ENCODE measurements around the gene ITGB5. TPM values are rescaled to one million over a fixed set of nuclear protein-coding genes. Genes with fewer than 3 reads are reported as not detected.

ITGB5 gene
- total RNA-seq, 1 donor from 2014 or later, result 501 TPM

GRCh38 chr3:124847863-124848262 is 39.3 kb downstream of the ITGB5 start:
- H3K27me3 Mint-ChIP-seq (ENCODE audit: low read depth), result no peaks in the 10 kb centered on the region
- no peak overlapping the region for H3K4me3 Mint-ChIP-seq (ENCODE audit: unreplicated experiment)
- no peak for DNase-seq (ENCODE audit: low spot score)
- no peak for TF ChIP-seq CTCF (IDR thresholded peaks at IDR 0.05)
- no peak overlapping the region for H3K27ac Mint-ChIP-seq (ENCODE audit: unreplicated experiment)
- H3K4me1 Mint-ChIP-seq (ENCODE audit: low read depth), result peaks cover 78% of the 10 kb centered on the region
- no peaks in the 10 kb centered on the region for H3K9me3 Mint-ChIP-seq (ENCODE audit: low read depth)
- H3K36me3 Mint-ChIP-seq (ENCODE audit: low read depth), result peaks cover 33% of the 10 kb centered on the region

- no peak for DNase-seq (ENCODE audit: low spot score)
- H3K9me3 Mint-ChIP-seq (ENCODE audit: low read depth), result no peaks in the 10 kb centered on the region
- no peak overlapping the region for H3K4me3 Mint-ChIP-seq (ENCODE audit: unreplicated experiment)
- TF ChIP-seq CTCF (IDR thresholded peaks at IDR 0.05), result no peak
- H3K27ac Mint-ChIP-seq (ENCODE audit: unreplicated experiment), result peak overlapping the region; percentile 53
- peaks cover 41% of the 10 kb centered on the region for H3K36me3 Mint-ChIP-seq (ENCODE audit: low read depth)
- H3K27me3 Mint-ChIP-seq (ENCODE audit: low read depth), result no peaks in the 10 kb centered on the region
- peaks cover 77% of the 10 kb centered on the region for H3K4me1 Mint-ChIP-seq (ENCODE audit: low read depth)
Observed at GRCh38 chr3:124847051-124847450, 40.1 kb downstream of the ITGB5 start.

GRCh38 chr3:124846189-124846588 is 41.0 kb downstream of the ITGB5 start:
- Mint-ChIP-seq H3K27me3 (ENCODE audit: low read depth) (no peaks in the 10 kb centered on the region), H3K4me1 (ENCODE audit: low read depth) (peaks cover 74% of the 10 kb centered on the region), H3K4me3 (ENCODE audit: unreplicated experiment) (no peak overlapping the region), H3K27ac (ENCODE audit: unreplicated experiment) (peak overlapping the region; percentile 95), H3K36me3 (ENCODE audit: low read depth) (peaks cover 49% of the 10 kb centered on the region), H3K9me3 (ENCODE audit: low read depth) (no peaks in the 10 kb centered on the region)
- no peak for TF ChIP-seq CTCF (IDR thresholded peaks at IDR 0.05)
- DNase-seq (ENCODE audit: low spot score), result no peak

- Mint-ChIP-seq H3K9me3 (ENCODE audit: low read depth) (no peaks in the 10 kb centered on the region), H3K4me3 (ENCODE audit: unreplicated experiment) (no peak overlapping the region), H3K27me3 (ENCODE audit: low read depth) (no peaks in the 10 kb centered on the region), H3K27ac (ENCODE audit: unreplicated experiment) (peak overlapping the region; percentile 95), H3K36me3 (ENCODE audit: low read depth) (peaks cover 52% of the 10 kb centered on the region), H3K4me1 (ENCODE audit: low read depth) (peaks cover 75% of the 10 kb centered on the region)
- DNase-seq (ENCODE audit: low spot score), result no peak
- TF ChIP-seq CTCF (IDR thresholded peaks at IDR 0.05), result no peak
Observed at GRCh38 chr3:124845406-124845805, 41.8 kb downstream of the ITGB5 start.

- no peaks in the 10 kb centered on the region for H3K27me3 Mint-ChIP-seq (ENCODE audit: low read depth)
- H3K4me3 Mint-ChIP-seq (ENCODE audit: unreplicated experiment), result no peak overlapping the region
- no peaks in the 10 kb centered on the region for H3K9me3 Mint-ChIP-seq (ENCODE audit: low read depth)
- TF ChIP-seq CTCF (IDR thresholded peaks at IDR 0.05), result no peak
- no peak for DNase-seq (ENCODE audit: low spot score)
- H3K27ac Mint-ChIP-seq (ENCODE audit: unreplicated experiment), result peak overlapping the region; percentile 38
- peaks cover 74% of the 10 kb centered on the region for H3K4me1 Mint-ChIP-seq (ENCODE audit: low read depth)
- peaks cover 52% of the 10 kb centered on the region for H3K36me3 Mint-ChIP-seq (ENCODE audit: low read depth)
Observed at GRCh38 chr3:124843506-124844177, 43.5 kb downstream of the ITGB5 start.
